CD4-positive, alpha-beta T cell treated with Interleukin-6 for 4 hours (primary cell): Measurements from ENCODE around the gene FLT3LG.
A peak's percentile ranks its signal among the peaks of the same experiment; 100 is the strongest.

Experiments used
- DNase-seq: peaks from one replicate; pipeline ENCODE4 v3.0.0-alpha.2; 2020; ENCODE audit warnings: mixed read lengths

Gene FLT3LG

DNA sequence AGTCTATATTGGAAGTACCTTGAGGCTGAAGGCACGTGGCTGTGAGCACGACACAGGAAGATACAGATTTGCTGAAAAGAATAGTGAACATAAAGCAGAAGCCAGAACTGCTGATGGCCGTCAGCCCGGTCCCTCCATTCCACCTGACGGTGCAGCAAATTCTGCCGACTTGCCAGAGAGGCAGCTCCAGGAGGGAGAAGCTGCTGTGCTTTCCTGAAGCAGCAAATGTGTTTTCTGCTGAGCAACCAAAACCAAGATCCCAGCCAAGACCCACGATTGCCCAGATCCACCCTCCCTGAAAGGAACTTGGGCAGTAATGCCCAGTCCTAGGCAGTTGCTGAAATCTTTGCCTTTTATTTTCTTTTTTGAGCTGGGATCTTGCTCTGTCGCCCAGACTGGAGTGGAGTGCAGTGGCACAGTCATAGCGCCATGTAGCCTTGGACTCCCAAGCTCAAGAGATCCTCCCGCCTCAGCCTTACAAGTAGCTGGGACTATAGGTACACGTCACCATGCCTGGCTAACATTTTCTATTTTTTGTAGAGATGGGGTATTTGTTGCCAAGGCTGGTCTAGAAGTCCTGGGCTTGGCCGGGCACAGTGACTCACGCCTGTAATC is 46.8 kb downstream of the FLT3LG start:
- DNase-seq = no peak

DNA sequence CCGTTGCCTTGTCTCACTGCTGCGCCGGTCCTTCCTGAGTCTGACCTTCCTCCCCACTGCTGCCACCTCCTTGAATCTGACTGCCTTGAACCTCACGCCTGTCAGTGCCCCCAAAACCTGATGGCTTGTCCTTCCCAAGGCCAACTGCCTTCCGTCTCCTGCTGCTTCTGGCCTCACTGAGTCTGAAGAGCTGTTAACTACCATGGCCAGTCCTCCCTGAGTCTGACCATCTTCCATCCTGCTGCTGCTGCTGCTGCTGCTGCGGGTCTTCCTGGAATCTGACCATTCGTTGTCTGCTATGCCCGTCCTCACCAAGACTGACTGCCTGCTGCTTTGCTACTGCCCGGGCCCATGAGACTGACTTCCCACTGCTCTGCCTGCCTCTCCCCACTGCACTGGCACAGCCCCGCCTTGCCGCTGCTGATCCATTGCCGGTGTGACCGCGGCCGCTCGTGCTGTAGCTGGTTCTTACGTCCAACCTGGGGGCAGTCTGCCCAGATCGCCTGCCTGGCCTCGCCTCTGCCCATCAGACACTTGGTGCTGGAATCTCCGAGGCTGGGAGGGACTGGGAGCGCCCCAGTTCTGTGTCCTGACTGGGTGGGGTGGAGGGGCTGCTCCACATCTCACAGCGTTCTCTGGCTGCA is 50.9 kb downstream of the FLT3LG start:
- no peak for DNase-seq

DNA sequence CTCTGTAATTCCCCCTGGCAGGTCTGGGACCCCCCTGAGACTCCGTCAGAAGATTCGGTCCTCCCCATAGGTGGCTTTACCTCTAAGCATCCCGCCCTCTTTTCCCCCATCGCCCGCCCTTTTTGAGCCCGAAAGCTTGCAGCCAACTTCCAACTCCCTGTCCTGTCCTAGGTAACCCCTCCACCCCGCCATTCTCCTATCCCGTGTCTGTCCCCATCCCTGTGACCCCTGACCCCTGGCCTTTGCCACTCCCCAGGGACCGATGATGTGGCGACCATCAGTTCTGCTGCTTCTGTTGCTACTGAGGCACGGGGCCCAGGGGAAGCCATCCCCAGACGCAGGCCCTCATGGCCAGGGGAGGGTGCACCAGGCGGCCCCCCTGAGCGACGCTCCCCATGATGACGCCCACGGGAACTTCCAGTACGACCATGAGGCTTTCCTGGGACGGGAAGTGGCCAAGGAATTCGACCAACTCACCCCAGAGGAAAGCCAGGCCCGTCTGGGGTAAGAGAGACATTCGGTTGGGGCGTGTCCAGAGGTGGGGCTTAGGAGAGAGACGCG is 54.3 kb downstream of the FLT3LG start:
- DNase-seq = no peak

DNA sequence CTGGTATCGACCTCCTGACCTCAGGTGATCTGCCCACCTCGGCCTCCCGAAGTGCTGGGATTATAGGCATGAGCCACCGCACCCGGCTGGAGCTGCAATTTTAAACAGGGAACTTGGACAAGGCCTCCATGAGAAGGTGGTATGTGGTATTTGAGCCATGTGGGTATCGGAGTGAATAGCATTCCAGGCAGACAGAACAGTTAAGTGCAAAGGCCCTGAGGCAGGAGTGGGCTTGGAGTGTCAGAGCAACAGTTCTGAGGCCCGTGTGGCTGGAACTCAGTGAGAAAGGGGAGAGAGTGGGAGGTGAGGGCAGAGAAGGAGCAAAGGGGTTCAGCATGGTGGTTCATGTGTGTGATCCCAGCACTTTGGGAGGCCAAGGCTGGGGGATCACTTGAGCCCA is 56.7 kb downstream of the FLT3LG start:
- no peak for DNase-seq

GRCh38 chr19:49533551-49534488 is 59.8 kb downstream of the FLT3LG start:
- peak; percentile 87 for DNase-seq

GRCh38 chr19:49534632-49535385 is 60.8 kb downstream of the FLT3LG start:
- DNase-seq = no peak
